Ishikawa (cell line): ENCODE measurements around the gene TTC3.
A peak's percentile ranks its signal among the peaks of the same experiment; 100 is the strongest.

Source experiments
- CEBPB ChIP-seq: IDR thresholded peaks from 2 replicates; pipeline ENCODE4 v1.6.1; 2012
- CREB1 ChIP-seq: IDR thresholded peaks from 2 replicates; pipeline ENCODE4 v1.6.1; 2012; ENCODE audit warnings: low read depth
- EGR1 ChIP-seq: IDR thresholded peaks from 2 replicates; pipeline ENCODE4 v1.6.1; 2012
- EP300 ChIP-seq: IDR thresholded peaks from 2 replicates; pipeline ENCODE4 v1.6.1; 2012; ENCODE audit warnings: borderline replicate concordance
- FOXM1 ChIP-seq: IDR thresholded peaks from 2 replicates; pipeline ENCODE4 v1.6.1; 2012; ENCODE audit warnings: low read depth, borderline replicate concordance
- NFIC ChIP-seq: IDR thresholded peaks from 2 replicates; pipeline ENCODE4 v1.6.1; 2012
- RAD21 ChIP-seq: IDR thresholded peaks from 2 replicates; pipeline ENCODE4 v1.6.1; 2012; ENCODE audit warnings: low read depth
- TAF1 ChIP-seq: IDR thresholded peaks from 2 replicates; pipeline ENCODE4 v1.6.1; 2012; ENCODE audit warnings: low read depth, mild to moderate bottlenecking
- TCF12 ChIP-seq: IDR thresholded peaks from 2 replicates; pipeline ENCODE4 v1.6.1; 2012; ENCODE audit warnings: low read depth
- TEAD4 ChIP-seq: IDR thresholded peaks from 2 replicates; pipeline ENCODE4 v1.6.1; 2012
- YY1 ChIP-seq: IDR thresholded peaks from 2 replicates; pipeline ENCODE4 v1.6.1; 2012; ENCODE audit warnings: low read depth
- ZBTB7A ChIP-seq: IDR thresholded peaks from 2 replicates; pipeline ENCODE4 v1.6.1; 2012; ENCODE audit warnings: low read depth
- TF ChIP-seq, protein P1 (sequence below): IDR thresholded peaks from 2 replicates; pipeline ENCODE4 v1.6.1; 2012
- TF ChIP-seq, protein P2 (sequence below): IDR thresholded peaks from 2 replicates; pipeline ENCODE4 v1.6.1; 2012; ENCODE audit warnings: low read depth, mild to moderate bottlenecking
- TF ChIP-seq, protein P3 (sequence below): IDR thresholded peaks from 2 replicates; pipeline ENCODE4 v1.6.1; 2012

TTC3 gene

DNA sequence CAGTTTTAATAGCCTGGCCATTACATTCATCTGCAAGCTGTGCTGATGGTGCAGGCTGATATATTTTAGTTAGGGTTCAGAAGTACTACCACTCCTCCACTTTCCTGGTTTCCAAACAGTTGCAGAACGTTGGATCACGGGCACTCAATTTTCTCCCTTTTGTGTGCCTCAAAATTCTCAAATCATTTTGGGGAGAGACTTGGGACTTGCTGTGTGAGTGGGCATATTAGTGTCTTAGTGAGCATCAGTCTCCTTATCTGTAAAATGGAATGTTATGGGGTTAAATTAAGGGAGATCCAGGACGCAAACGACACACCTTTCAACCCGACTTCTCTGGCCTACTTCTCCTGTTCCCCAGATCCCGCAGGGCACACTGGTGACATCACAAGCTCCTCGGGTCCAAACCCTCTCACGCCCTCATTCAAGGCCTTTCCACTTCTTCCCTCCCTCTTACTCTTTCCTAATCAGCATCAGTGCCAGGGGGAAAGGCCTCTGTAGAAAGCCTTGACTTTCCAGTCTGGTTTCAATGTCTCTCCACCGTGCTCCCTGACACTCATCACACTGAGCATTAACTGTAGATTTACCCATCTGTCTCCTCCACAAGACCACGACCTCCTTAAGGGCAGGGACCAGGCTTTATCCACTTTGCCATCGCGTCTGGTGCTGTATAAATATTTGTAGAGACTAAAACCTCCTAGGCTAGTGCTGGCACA, 1.3 kb upstream of the TTC3 start:
- TF ChIP-seq, protein P1, sequence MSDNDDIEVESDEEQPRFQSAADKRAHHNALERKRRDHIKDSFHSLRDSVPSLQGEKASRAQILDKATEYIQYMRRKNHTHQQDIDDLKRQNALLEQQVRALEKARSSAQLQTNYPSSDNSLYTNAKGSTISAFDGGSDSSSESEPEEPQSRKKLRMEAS: no peak
- TF ChIP-seq EGR1: no peak
- TF ChIP-seq YY1: no peak
- no peak for TF ChIP-seq TCF12
- TF ChIP-seq NFIC: no peak
- no peak for TF ChIP-seq TAF1
- TF ChIP-seq, protein P2, sequence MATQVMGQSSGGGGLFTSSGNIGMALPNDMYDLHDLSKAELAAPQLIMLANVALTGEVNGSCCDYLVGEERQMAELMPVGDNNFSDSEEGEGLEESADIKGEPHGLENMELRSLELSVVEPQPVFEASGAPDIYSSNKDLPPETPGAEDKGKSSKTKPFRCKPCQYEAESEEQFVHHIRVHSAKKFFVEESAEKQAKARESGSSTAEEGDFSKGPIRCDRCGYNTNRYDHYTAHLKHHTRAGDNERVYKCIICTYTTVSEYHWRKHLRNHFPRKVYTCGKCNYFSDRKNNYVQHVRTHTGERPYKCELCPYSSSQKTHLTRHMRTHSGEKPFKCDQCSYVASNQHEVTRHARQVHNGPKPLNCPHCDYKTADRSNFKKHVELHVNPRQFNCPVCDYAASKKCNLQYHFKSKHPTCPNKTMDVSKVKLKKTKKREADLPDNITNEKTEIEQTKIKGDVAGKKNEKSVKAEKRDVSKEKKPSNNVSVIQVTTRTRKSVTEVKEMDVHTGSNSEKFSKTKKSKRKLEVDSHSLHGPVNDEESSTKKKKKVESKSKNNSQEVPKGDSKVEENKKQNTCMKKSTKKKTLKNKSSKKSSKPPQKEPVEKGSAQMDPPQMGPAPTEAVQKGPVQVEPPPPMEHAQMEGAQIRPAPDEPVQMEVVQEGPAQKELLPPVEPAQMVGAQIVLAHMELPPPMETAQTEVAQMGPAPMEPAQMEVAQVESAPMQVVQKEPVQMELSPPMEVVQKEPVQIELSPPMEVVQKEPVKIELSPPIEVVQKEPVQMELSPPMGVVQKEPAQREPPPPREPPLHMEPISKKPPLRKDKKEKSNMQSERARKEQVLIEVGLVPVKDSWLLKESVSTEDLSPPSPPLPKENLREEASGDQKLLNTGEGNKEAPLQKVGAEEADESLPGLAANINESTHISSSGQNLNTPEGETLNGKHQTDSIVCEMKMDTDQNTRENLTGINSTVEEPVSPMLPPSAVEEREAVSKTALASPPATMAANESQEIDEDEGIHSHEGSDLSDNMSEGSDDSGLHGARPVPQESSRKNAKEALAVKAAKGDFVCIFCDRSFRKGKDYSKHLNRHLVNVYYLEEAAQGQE: no peak
- TF ChIP-seq TEAD4: no peak
- TF ChIP-seq, protein P3, sequence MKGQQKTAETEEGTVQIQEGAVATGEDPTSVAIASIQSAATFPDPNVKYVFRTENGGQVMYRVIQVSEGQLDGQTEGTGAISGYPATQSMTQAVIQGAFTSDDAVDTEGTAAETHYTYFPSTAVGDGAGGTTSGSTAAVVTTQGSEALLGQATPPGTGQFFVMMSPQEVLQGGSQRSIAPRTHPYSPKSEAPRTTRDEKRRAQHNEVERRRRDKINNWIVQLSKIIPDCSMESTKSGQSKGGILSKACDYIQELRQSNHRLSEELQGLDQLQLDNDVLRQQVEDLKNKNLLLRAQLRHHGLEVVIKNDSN: no peak
- TF ChIP-seq EP300: no peak
- TF ChIP-seq FOXM1: no peak
- no peak for TF ChIP-seq ZBTB7A
- TF ChIP-seq RAD21: no peak
- TF ChIP-seq CREB1: no peak
- TF ChIP-seq CEBPB: no peak

DNA sequence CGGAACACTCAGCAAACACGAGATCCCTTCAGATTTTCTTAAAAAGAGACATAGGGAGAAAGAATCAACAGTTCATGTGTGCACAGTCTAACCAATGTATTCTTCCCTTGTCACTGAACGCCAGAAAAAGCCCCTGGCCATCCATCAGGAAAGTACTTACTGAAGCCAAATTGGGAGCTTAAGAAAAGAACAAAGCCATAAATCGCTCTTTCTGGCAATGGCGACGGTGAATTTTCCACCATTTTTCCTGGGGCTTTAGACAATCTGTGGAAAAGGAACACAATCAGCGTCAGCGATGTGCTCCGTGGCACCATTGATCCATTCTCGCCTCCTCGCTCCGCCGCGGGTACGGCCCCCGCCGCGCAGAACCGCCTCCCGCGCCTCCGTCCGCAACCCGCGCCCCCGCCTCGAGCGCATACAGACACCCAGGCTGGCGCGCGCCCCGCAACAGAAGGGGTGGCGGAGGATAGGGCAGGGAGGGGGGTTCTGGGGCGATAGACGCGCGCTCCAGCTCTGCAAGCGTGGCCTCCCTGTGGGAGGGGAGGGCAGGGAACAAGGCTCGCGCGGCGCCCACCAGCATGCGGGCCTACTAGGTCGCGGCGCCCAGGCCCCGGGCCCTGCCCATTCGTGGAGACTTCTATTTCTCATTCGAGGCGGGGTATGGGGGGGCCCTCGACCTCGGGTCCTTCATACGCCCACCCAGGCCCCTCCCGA, 623 bp upstream of the TTC3 start:
- TF ChIP-seq RAD21: no peak
- no peak for TF ChIP-seq CEBPB
- peak; percentile 28; the same call in 1 of the 2 replicates for TF ChIP-seq TAF1
- TF ChIP-seq, protein P1: peak; percentile 16; the same call in 1 of the 2 replicates
- TF ChIP-seq FOXM1: no peak
- no peak for TF ChIP-seq EP300
- TF ChIP-seq, protein P3: no peak
- no peak for TF ChIP-seq TEAD4
- TF ChIP-seq TCF12: no peak; the same call in 1 of the 2 replicates
- TF ChIP-seq NFIC: no peak
- TF ChIP-seq, protein P2: no peak
- no peak; the same call in 1 of the 2 replicates for TF ChIP-seq ZBTB7A
- TF ChIP-seq CREB1: no peak
- peak; percentile 49; the same call in 1 of the 2 replicates for TF ChIP-seq EGR1
- TF ChIP-seq YY1: peak; percentile 64; the same call in 1 of the 2 replicates

DNA sequence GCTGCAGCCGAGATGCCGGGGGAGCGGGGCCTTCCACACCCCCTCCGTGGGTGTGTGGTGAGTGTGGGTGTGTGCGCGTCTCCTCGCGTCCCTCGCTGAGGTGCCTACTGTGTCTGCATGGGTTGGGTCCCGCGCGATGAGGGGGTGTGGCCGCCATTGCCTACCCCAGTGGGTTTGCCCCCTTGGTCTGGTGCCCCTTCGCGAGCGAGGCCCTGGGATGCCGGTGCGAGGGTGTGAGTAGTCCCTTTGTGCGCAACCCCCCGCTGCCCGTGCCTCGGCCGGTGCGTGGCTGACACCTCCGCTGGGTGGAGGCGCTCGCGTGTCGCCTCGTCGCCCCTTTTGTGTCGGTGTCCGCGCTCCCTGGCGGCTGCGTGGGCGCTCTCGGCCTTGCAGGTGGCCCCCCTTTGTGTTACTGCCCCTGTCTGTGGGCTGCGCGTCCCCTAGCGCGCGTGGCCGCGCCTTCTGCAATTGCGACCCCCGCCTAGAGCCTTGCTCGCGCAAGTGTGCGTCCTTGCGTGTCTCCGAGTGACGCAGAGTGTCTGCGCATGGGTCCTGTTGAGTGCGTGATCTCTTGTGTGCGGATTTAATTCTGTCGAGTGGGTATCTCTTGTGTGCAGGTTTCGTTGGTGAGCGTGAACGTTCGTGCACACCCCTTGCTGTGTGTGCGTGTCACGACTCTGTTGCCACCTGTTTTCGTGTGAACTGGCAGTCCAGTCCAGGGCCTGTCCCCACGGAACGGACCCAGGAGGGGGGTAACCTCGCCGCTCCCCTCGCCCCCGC, 553 bp downstream of the TTC3 start:
- 0 out of 2 replicates have a peak, but pooled peaks have one; percentile 8 for TF ChIP-seq EP300
- TF ChIP-seq CREB1: peak; percentile 44; the same call in 1 of the 2 replicates
- no peak for TF ChIP-seq TCF12
- peak; percentile 38 for TF ChIP-seq TAF1
- no peak for TF ChIP-seq FOXM1
- no peak for TF ChIP-seq TEAD4
- no peak for TF ChIP-seq RAD21
- TF ChIP-seq, protein P3: no peak
- TF ChIP-seq, protein P2: no peak
- no peak for TF ChIP-seq CEBPB
- no peak for TF ChIP-seq NFIC
- TF ChIP-seq ZBTB7A: peak; percentile 76
- TF ChIP-seq, protein P1: peak; percentile 31; the same call in 1 of the 2 replicates
- TF ChIP-seq EGR1: no peak
- TF ChIP-seq YY1: no peak
